Uterine smooth muscle cell (primary cell): ENCODE results near the gene SIX1. TPM values are rescaled to one million over a fixed set of nuclear protein-coding genes. Genes with fewer than 3 reads are reported as not detected.

Experiments
- total RNA-seq: library from RNA; depleted of rRNA; stranded (reverse); fragments of >200 nt; gene quantifications from 2 replicates; pipeline ENCODE4 v1.2.3, GENCODE V29; 2014

SIX1 gene
- 0.12 and 0.33 TPM in 2 replicates for total RNA-seq

GRCh38 chr14:60648934-60649874 is at the start of gene SIX1:
SIX1 (minus strand) TSS chr14:60649477; CDS start chr14:60649189, 288 bp downstream.

Other genes starting within 250 kb of the SIX1 start
- gene C14orf39, start 163.4 kb downstream of the SIX1 start, total RNA-seq: not detected in 2 replicates
- gene SIX6, start 140.3 kb downstream of the SIX1 start, total RNA-seq: not detected in 2 replicates
- 8.2 and 17.4 TPM in 2 replicates for gene SIX4, start 74.9 kb upstream of the SIX1 start, total RNA-seq
- gene MNAT1, start 85.3 kb upstream of the SIX1 start, total RNA-seq: 54.9 and 68.9 TPM in 2 replicates